ENCODE results near the gene POLE4. TPM values are rescaled to one million over a fixed set of nuclear protein-coding genes. Genes with fewer than 3 reads are reported as not detected.

The POLE4 gene
- total RNA-seq, 1 donor from 2014 or later: 18.9 TPM

DNA sequence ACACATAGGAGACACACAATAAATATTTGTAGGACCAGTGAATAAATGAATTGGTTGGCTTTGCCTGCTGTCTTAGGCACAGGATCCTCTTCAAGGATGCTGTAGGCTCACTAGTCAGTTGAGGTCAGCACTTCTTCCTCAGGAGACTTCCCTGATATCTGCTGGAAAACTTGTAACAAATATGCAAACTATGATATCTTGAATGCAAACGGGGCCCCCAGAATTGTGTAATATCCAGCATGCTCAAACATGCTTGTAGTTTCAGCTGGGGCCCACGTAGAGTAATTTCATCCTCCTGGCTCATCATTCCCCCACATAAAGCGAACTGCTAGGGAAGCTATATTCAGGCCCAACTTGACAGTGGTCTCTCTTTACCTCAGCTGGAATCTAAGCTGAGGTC, 43.6 kb downstream of the POLE4 start:
- DNase-seq: no peak

DNA sequence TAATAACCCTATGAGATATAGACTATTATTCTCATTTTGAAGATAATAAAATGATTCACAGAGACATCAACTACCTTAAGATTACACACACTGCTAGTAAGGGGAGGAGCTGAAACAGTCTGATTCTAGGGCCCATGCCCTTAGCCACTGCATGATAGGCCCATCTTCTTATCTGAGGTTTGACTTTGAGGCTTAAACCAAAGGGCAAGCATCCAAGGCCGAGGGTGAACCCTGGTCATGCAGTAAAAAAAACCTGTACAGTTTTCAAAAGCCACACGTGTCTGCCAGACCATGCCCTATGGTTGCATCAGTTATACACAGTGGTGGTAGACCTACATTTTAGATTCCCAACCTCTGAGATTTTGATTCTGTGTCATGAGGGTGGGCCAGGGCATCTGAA, 44.8 kb downstream of the POLE4 start:
- DNase-seq: no peak

DNA sequence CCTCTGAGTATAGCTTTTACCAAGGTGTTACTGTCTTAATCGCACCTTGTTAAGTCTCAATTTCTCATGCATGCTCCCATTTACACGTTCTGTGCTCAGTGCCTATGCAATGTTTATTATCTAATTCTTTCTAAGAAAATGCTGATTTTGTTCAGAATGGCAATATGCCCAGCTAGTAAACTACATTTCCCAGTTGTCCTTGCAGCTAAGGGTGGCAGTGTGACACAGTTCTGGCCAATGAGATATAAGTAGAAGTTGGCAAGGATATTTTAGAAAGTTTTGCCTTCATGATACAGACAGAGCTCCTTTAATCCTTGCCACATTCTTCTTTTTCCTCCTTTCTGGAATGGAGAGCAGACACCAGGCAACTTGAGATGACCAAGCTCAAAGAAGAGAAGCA, 45.3 kb downstream of the POLE4 start:
- no peak for DNase-seq

DNA sequence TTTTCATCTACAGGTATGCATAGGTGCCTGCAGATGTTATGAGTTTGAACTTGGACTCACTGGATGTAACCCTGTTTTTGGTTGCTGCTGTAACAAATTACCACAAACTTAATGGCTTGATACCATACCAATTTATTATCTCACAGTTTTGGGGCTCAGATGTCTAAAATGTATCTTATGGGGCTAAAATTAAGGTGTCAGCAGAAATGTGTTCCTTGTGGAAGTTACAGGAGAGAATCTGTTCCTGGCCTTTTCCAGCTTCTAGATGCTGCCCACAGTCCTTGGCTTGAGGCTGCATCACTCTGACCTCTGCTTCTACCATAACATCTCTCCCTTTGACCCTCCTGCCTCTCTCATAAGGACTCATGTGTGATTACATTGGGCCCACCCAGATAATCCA, 47.6 kb downstream of the POLE4 start:
- no peak for DNase-seq

DNA sequence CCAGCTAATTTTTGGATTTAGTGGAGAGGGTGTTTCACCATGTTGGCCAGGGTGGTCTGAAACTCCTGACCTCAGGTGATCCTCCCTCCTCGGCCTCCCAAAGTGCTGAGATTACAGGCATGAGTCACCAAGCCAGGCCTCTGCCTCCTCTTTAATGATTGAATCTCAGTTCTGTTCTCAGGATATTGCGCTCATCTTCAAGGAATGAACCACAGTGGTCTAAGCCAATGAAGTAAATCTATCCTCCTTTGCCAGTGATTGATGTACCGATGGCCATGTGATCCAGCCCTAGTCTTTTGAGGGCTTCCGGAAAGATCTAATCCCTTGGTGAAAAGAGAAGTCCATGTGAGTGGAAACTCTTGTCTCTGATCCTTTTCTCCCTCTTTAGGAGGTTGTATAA, 48.6 kb downstream of the POLE4 start:
- no peak for DNase-seq

DNA sequence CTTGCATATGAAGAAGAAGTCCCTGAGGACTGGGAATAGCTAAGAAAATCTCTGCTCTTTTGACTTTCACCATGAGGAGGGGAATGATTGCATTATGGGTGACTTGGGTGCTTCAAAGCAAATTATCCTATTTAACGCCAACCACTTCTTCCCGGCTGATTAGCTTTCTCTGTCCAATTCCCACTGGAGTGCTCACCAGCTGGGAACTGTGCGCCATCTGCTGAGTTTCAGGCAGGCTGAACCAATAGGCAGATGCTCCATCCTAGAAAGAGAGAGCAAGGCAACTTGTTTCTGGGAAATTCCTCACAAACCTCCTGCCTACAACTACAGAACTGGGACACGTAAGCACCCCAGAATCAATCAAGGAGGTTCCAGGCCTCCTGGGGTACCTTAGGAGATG, 49.4 kb downstream of the POLE4 start:
- no peak for DNase-seq

DNA sequence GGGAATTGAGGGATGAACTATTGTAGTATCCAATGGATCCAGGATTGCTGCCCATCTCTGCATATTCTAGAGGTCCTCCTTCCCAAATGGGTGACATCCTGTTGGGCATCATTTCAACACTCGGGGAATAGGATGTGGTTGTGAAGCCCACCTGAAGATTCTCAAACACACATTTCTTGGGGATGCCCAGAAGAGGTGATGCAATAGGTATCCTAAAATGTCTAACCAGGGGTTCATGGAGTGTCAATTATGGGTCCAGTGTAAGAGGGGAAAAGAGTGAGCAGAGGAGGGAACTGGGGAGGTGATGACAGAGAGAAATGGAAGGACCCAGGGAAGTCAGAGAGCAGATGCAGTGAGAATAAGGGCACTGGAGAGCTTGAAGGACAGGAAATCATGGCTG, 52.1 kb downstream of the POLE4 start:
- no peak for DNase-seq

DNA sequence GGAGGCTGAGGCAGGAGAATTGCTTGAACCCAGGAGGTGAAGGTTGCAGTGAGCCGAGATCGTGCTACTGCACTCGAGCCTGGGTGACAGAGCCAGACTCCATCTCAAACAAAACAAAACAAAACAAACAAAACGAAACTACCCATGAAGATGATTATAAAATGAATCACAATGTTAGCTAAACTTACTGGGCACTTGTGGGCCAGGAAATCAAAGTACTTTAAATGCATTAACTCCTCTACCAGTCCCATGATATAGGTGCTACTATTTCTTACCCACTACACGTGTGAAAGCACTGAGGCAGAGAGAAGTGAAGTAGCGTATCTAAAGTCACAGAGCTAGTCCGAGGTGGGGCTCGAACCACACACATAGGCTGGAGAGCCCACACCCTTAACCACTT, 53.6 kb downstream of the POLE4 start:
- DNase-seq: no peak

DNA sequence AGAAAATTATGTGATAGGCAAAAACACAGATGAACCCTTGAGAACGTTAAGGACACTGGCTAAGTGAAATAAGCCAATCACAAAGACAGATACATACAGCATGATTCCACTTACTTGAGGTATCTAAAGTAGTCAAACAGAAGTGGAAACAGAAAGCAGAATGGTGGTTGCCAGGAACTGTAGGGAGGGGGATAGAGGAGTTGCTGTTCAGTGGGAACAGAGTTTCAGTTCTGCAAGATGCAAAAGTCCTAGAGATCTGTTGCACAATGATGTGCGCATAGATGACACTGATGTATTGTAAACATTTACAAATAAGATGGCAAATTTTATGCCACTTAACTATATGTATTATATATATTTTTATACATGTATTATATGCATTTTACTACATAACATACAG, 59.7 kb downstream of the POLE4 start:
- no peak for DNase-seq

Other genes starting within 250 kb of the POLE4 start
- 3.1 and 7.6 TPM in 2 replicates for gene HK2, start 124.5 kb upstream of the POLE4 start, total RNA-seq
- not detected in 2 replicates for gene TACR1, start 240.9 kb downstream of the POLE4 start, total RNA-seq